Lower leg skin (tissue), 3 donors: ENCODE data around the gene GUF1.

Experiments used
- POLR2A ChIP-seq, 2 donors: fragments of 450-650 bp; IDR thresholded peaks; one replicate each; pipeline ENCODE4 v1.6.1; 2016 to 2017; ENCODE audit warnings: antibody characterized with exemption in 2 of 2, mild to moderate bottlenecking in 1 of 2, moderate library complexity in 1 of 2
- TF ChIP-seq, protein P1 (sequence below), 3 donors: fragments of 450-650 bp; IDR thresholded peaks; one replicate each; pipeline ENCODE4 v1.5.1; 2016; ENCODE audit warnings: antibody characterized with exemption in 3 of 3, mild to moderate bottlenecking in 3 of 3, moderate library complexity in 2 of 3

DNA sequence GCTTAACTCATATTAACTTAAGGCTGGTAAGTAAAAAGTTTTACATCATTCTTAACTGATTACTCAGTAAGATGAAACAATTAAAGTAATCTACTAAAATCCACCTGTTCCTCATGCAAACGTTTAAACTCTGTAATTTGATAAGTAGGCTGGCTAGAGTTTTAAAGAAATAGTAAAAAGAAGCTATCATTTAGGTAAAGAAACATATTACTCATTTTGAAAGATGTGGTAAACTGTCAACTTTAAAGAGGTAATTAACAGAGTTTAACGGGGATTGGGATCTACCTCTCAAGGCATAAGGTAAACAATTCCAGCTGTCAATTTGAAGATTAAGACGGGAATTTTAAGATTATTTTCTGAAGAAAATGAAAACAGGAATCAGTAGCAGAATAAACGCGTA lies 38.4 kb downstream of the GUF1 start:
- TF ChIP-seq, protein P1, sequence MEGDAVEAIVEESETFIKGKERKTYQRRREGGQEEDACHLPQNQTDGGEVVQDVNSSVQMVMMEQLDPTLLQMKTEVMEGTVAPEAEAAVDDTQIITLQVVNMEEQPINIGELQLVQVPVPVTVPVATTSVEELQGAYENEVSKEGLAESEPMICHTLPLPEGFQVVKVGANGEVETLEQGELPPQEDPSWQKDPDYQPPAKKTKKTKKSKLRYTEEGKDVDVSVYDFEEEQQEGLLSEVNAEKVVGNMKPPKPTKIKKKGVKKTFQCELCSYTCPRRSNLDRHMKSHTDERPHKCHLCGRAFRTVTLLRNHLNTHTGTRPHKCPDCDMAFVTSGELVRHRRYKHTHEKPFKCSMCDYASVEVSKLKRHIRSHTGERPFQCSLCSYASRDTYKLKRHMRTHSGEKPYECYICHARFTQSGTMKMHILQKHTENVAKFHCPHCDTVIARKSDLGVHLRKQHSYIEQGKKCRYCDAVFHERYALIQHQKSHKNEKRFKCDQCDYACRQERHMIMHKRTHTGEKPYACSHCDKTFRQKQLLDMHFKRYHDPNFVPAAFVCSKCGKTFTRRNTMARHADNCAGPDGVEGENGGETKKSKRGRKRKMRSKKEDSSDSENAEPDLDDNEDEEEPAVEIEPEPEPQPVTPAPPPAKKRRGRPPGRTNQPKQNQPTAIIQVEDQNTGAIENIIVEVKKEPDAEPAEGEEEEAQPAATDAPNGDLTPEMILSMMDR (IDR thresholded peaks at IDR 0.05): no peak
- no peak for TF ChIP-seq POLR2A (IDR thresholded peaks at IDR 0.05)
